Cerebellar cortex (tissue), 1 donor: ENCODE results near the gene SRD5A3.
A peak's percentile ranks its signal among the peaks of the same experiment; 100 is the strongest.

ENCODE experiments used
- DNase-seq: peaks from one replicate; pipeline ENCODE4 v3.0.0-alpha.2; 2015; ENCODE audit warnings: low spot score

SRD5A3 gene

GRCh38 chr4:55409468-55410171 is 63.6 kb downstream of the SRD5A3 start:
- peak; percentile 34 for DNase-seq

- no peak for DNase-seq
Measured at GRCh38 chr4:55410431-55410830, 64.4 kb downstream of the SRD5A3 start.

GRCh38 chr4:55411621-55412020 is 65.6 kb downstream of the SRD5A3 start:
- DNase-seq: no peak

GRCh38 chr4:55416176-55416575 is 70.1 kb downstream of the SRD5A3 start:
- no peak for DNase-seq
